Measurements from ENCODE around the gene RPUSD1. TPM values are rescaled to one million over a fixed set of nuclear protein-coding genes. Genes with fewer than 3 reads are reported as not detected.

Gene RPUSD1
- total RNA-seq, 6 donors from 2014 or later: 14.5 to 43.0 (median 20.8) TPM

DNA sequence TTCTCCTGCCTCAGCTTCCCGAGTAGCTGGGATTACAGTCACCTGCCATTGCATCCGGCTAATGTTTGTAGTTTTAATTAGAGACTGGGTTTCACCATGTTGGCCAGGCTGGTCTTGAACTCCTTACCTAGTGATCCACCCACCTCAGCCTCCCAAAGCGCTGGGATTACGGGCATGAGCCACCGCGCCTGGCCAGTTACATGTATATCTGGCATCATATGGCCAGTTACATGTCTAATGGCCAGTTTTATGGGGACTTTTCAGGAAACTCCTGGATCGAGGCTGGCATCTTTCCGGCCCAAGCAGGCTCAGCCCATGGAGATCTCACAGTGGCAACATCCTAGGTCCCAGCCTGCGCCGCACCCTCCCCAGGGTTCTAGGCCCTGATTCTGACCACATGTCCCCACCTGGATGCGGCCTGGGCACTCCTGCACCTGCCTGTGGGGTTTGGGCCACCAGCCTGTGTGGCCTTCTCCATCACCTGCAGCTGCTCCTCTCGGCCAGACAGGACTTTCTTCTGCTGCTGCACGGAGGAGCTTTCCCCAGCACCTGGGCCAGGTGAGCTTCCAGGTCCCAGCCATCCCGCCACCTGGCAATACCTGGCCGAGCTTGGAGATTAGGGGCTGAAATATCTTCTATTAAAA, 46.1 kb downstream of the RPUSD1 start:
- Histone ChIP-seq H3K4me1 (peaks cover 13 to 17% (median 13%) of the 10 kb centered on the region in 4 donors), H3K36me3 (peaks cover 0 to 14% (median 6%) of the 10 kb centered on the region in 4 donors), H3K9me3 (no peaks in the 10 kb centered on the region), H3K27me3 (no peaks in the 10 kb centered on the region), H3K27ac (no peak overlapping the region), H3K4me3 (no peak overlapping the region)
- WGBS, 2 donors: 89 to 90% methylated on average over 11 to 14 of the region's 15 CpGs
- TF ChIP-seq POLR2A (IDR thresholded peaks at IDR 0.05) (no peak), POLR2AphosphoS5 (IDR thresholded peaks at IDR 0.05) (no peak), EP300 (IDR thresholded peaks at IDR 0.05) (no peak)
- TF ChIP-seq, protein P1, sequence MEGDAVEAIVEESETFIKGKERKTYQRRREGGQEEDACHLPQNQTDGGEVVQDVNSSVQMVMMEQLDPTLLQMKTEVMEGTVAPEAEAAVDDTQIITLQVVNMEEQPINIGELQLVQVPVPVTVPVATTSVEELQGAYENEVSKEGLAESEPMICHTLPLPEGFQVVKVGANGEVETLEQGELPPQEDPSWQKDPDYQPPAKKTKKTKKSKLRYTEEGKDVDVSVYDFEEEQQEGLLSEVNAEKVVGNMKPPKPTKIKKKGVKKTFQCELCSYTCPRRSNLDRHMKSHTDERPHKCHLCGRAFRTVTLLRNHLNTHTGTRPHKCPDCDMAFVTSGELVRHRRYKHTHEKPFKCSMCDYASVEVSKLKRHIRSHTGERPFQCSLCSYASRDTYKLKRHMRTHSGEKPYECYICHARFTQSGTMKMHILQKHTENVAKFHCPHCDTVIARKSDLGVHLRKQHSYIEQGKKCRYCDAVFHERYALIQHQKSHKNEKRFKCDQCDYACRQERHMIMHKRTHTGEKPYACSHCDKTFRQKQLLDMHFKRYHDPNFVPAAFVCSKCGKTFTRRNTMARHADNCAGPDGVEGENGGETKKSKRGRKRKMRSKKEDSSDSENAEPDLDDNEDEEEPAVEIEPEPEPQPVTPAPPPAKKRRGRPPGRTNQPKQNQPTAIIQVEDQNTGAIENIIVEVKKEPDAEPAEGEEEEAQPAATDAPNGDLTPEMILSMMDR (IDR thresholded peaks at IDR 0.05): no peak
- peak in 1 of 2 donors; percentile 74 for DNase-seq
- no peak for ATAC-seq (ENCODE audit: low FRiP score in 2 of 2)

DNA sequence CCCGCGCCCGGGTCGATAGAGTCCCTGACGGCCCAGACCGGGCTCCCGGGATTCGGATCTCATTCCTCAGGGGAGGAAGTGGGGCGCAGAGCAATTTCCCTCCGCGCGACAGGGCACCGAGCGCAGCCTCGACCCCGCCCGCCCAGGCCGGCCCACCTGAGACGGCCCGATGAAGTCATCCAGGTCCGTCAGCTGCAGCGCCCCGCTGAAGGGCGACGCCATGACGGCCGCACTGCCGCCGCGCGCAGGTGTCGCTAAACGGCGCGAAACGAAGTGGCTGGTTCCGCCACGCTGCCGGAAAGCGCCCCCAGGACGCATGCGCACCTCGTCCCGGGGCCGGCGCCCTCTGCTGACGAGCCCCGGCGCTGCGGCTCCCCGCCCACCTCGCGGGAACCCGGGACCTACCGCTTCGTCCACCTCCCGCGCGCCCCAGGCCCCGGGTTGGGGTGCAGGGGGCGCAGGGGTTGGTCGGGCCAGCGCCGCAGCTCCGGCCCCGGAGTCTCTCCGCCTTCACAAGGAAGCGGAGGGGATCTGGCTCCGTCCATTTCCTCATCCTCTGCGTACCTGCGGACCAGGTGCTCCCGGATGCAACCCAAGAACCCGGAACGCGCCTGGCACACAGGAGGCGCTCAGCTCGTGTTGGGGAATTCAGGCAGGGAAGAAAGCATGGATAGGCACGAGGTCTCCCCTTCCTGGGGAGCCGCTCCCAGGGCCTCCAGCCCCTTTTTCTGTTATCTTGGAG, 47.2 kb downstream of the RPUSD1 start, which contains the start of gene CIAO3:
CIAO3 (minus strand) TSS at position 234 of the 742 bp plus-strand sequence; CDS start at position 222, 12 bp downstream.
- peak within 1 kb of the TSS; percentile 8 to 82 (median 66) for H3K27ac ChIP-seq
- peak within 1 kb of the TSS; percentile 72 to 99 (median 88) for H3K4me3 ChIP-seq
- peaks cover 13 to 17% (median 13%) of the 10 kb centered on the region in 4 donors for H3K4me1 ChIP-seq
- no peaks in the 10 kb centered on the region for H3K9me3 ChIP-seq
- peaks cover 0 to 26% (median 18%) of the 10 kb centered on the region in 4 donors for H3K36me3 ChIP-seq
- H3K27me3 ChIP-seq: no peaks in the 10 kb centered on the region
- ATAC-seq (ENCODE audit: low FRiP score in 2 of 2): peak; percentile 91 to 96
- TF ChIP-seq, protein P1 (IDR thresholded peaks at IDR 0.05): peak; percentile 93 to 100 (median 98)
- TF ChIP-seq EP300 (IDR thresholded peaks at IDR 0.05): peak in 1 of 4 donors; percentile 98
- TF ChIP-seq POLR2AphosphoS5 (IDR thresholded peaks at IDR 0.05): peak; percentile 100
- peak in 2 of 4 donors; percentile 68 to 86 for TF ChIP-seq POLR2A (IDR thresholded peaks at IDR 0.05)
- DNase-seq: peak; percentile 88 to 99
- 0 to 2% methylated on average over 7 to 26 of the region's 79 CpGs for WGBS, 2 donors

DNA sequence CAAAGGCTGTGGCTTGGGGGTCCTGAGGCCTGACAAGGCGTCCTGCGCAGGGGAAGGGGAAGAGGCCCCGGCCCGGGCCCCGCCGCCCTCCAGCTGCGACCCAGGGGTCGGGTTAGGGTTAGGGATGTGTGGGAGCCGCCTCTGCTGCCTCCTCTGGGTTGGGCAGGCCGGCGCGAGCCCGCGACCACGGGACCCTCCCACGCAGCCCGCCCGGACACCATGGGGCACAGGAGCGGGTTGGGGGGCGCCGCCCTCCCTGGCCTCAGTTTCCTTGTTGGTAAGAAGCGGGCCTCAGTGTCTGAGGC, 47.8 kb downstream of the RPUSD1 start:
- 0% methylated on average over 13 of the region's 22 CpGs; no CpG with 5 or more reads in 1 of the 2 donors for WGBS, 2 donors
- ATAC-seq (ENCODE audit: low FRiP score in 2 of 2): peak in 1 of 2 donors; percentile 25
- Histone ChIP-seq H3K36me3 (peaks cover 0 to 31% (median 21%) of the 10 kb centered on the region in 4 donors), H3K9me3 (no peaks in the 10 kb centered on the region), H3K4me1 (peaks cover 13 to 17% (median 13%) of the 10 kb centered on the region in 4 donors), H3K4me3 (peak overlapping the region; percentile 72 to 99 (median 88)), H3K27me3 (no peaks in the 10 kb centered on the region), H3K27ac (peak overlapping the region; percentile 8 to 82 (median 66))
- peak in 1 of 2 donors; percentile 88 for DNase-seq
- TF ChIP-seq, protein P1 (IDR thresholded peaks at IDR 0.05): no peak
- no peak for TF ChIP-seq POLR2A (IDR thresholded peaks at IDR 0.05)
- TF ChIP-seq EP300 (IDR thresholded peaks at IDR 0.05): no peak
- TF ChIP-seq POLR2AphosphoS5 (IDR thresholded peaks at IDR 0.05): no peak

DNA sequence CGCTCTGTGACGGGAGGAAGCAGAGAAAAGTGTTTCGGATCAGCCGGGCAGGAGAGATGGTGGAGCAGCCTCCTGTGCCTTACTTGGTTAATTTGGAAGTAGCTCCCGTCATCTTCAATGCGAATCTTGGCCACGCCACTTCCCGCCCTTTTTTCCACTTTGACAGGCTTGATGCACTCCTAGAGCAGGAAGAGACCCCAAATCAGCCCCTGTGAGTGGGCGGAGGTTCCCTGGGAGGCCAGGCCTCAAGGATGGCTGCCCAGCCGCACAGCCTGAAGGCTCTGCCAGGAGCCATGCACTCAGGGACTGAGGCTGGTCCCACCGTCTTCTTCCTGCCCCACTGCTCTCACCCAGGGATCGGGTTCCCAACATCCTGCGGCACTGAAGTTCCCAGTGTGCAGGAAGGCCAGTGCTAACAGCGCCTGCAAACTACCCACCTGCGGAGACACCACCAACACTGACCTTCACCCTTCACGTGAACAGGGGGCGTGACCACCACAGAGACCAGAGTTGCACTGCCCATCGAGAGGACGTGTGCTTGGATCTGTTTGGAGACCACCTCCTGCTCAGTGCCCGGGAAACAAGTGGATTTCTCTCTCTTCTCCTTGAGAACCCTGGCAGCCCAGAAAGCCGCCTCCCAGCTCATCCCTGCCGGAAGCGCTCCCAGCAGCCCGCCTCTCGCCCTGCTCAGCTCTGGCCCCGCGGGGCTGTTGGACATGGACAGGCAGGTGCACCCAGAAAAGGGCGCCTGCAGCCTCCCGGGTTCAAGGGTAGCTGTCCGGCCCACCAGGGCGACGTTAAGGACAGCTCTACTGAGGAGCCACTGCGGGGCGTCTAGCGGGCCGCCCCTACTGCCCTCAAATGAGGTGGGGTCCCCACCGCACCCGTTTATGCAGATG, 48.4 kb downstream of the RPUSD1 start:
- WGBS, 2 donors: 51 to 78% methylated on average over 20 to 37 of the region's 38 CpGs
- Histone ChIP-seq H3K36me3 (peaks cover 0 to 37% (median 24%) of the 10 kb centered on the region in 4 donors), H3K4me3 (peak overlapping the region; percentile 72 to 99 (median 88)), H3K27me3 (no peaks in the 10 kb centered on the region), H3K4me1 (peaks cover 13 to 17% (median 13%) of the 10 kb centered on the region in 4 donors), H3K27ac (peak overlapping the region in 2 of 4 donors; percentile 8 to 82), H3K9me3 (no peaks in the 10 kb centered on the region)
- DNase-seq (peak in 1 of 2 donors; percentile 1), ATAC-seq (ENCODE audit: low FRiP score in 2 of 2) (no peak)
- TF ChIP-seq EP300 (IDR thresholded peaks at IDR 0.05) (no peak), POLR2A (IDR thresholded peaks at IDR 0.05) (no peak), POLR2AphosphoS5 (IDR thresholded peaks at IDR 0.05) (no peak)
- TF ChIP-seq, protein P1 (IDR thresholded peaks at IDR 0.05): no peak

Data from upper lobe of left lung (tissue), 6 donors.